Activated CD4-positive, alpha-beta T cell treated with anti-CD3 and anti-CD28 coated beads, Interleukin-2, amount 50 U/mL, for 16 hours (primary cell): ENCODE data around the gene SLC30A2.

Experiments used
- DNase-seq: peaks from one replicate; pipeline ENCODE4 v3.0.0-alpha.2; 2020

The SLC30A2 gene

GRCh38 chr1:26038477-26038876, 7.4 kb downstream of the SLC30A2 start:
- DNase-seq, result no peak

- DNase-seq, result no peak
These were observed 8.0 kb downstream of the SLC30A2 start for GRCh38 chr1:26037904-26038303.

GRCh38 chr1:26036756-26037281, 9.1 kb downstream of the SLC30A2 start:
- DNase-seq, result no peak

- peak; percentile 75 for DNase-seq
These were observed 9.8 kb downstream of the SLC30A2 start for GRCh38 chr1:26035959-26036755.

- DNase-seq, result peak; percentile 94
These were observed 10.5 kb downstream of the SLC30A2 start for GRCh38 chr1:26035203-26035958.

GRCh38 chr1:26034504-26035202, 11.3 kb downstream of the SLC30A2 start:
- no peak for DNase-seq

GRCh38 chr1:26032656-26033357, 13.1 kb downstream of the SLC30A2 start:
- DNase-seq, result no peak

- no peak for DNase-seq
These were observed 14.2 kb downstream of the SLC30A2 start for GRCh38 chr1:26031611-26032220.

- DNase-seq, result no peak
These were observed 14.7 kb downstream of the SLC30A2 start for GRCh38 chr1:26031196-26031595.

- DNase-seq, result no peak
These were observed 15.9 kb downstream of the SLC30A2 start for GRCh38 chr1:26029864-26030481.

GRCh38 chr1:26029054-26029863, 16.7 kb downstream of the SLC30A2 start:
- DNase-seq, result no peak

GRCh38 chr1:26028490-26028980, 17.4 kb downstream of the SLC30A2 start:
- DNase-seq, result no peak

GRCh38 chr1:26027716-26028489, 18.0 kb downstream of the SLC30A2 start:
- DNase-seq, result no peak

- DNase-seq, result no peak
These were observed 20.4 kb downstream of the SLC30A2 start for GRCh38 chr1:26025517-26025916.

- DNase-seq, result no peak
These were observed 20.9 kb downstream of the SLC30A2 start for GRCh38 chr1:26025060-26025459.

GRCh38 chr1:26023826-26024225, 22.1 kb downstream of the SLC30A2 start:
- no peak for DNase-seq

- DNase-seq, result no peak
These were observed 22.9 kb downstream of the SLC30A2 start for GRCh38 chr1:26023009-26023408.

- no peak for DNase-seq
These were observed 23.5 kb downstream of the SLC30A2 start for GRCh38 chr1:26022404-26022779.

- DNase-seq, result no peak
These were observed 24.1 kb downstream of the SLC30A2 start, which contains the start of gene EXTL1 for GRCh38 chr1:26021647-26022403. EXTL1 (plus strand) TSS chr1:26021775; CDS start chr1:26022647, 872 bp downstream.
